GM18867 (cell line): ENCODE measurements around the gene EMCN.

Experiments
- ATAC-seq: cut with Tn5 transposase; IDR thresholded peaks from one replicate; pipeline ENCODE4 v1.9.1; 2021; ENCODE audit warnings: mild to moderate bottlenecking, moderate library complexity; ENCODE audit not compliant: unreplicated experiment

EMCN gene

GRCh38 chr4:100493756-100494155 is 24.1 kb downstream of the EMCN start:
- ATAC-seq, result no peak

GRCh38 chr4:100492129-100492528 is 25.7 kb downstream of the EMCN start:
- no peak for ATAC-seq

GRCh38 chr4:100489305-100489704 is 28.5 kb downstream of the EMCN start:
- ATAC-seq, result no peak

- no peak for ATAC-seq
These were observed 31.3 kb downstream of the EMCN start for GRCh38 chr4:100486496-100486895.

GRCh38 chr4:100483796-100484195 is 34.0 kb downstream of the EMCN start:
- no peak for ATAC-seq

- ATAC-seq, result no peak
These were observed 37.9 kb downstream of the EMCN start for GRCh38 chr4:100479971-100480370.

GRCh38 chr4:100469555-100469954 is 48.3 kb downstream of the EMCN start:
- ATAC-seq, result no peak

- ATAC-seq, result no peak
These were observed 51.3 kb downstream of the EMCN start for GRCh38 chr4:100466501-100466900.

- no peak for ATAC-seq
These were observed 55.8 kb downstream of the EMCN start for GRCh38 chr4:100461807-100462605.

- ATAC-seq, result no peak
These were observed 67.4 kb downstream of the EMCN start for GRCh38 chr4:100450449-100450848.

- ATAC-seq, result no peak
These were observed 86.4 kb downstream of the EMCN start for GRCh38 chr4:100431416-100431815.

GRCh38 chr4:100430451-100430850 is 87.4 kb downstream of the EMCN start:
- ATAC-seq, result no peak

GRCh38 chr4:100429616-100430015 is 88.2 kb downstream of the EMCN start:
- no peak for ATAC-seq

GRCh38 chr4:100428051-100428450 is 89.8 kb downstream of the EMCN start:
- no peak for ATAC-seq

- no peak for ATAC-seq
These were observed 93.4 kb downstream of the EMCN start for GRCh38 chr4:100424376-100424775.

GRCh38 chr4:100422894-100423293 is 94.9 kb downstream of the EMCN start:
- ATAC-seq, result no peak

- no peak for ATAC-seq
These were observed 96.4 kb downstream of the EMCN start for GRCh38 chr4:100421361-100421978.

GRCh38 chr4:100420571-100420970 is 97.3 kb downstream of the EMCN start:
- ATAC-seq, result no peak

GRCh38 chr4:100417565-100417964 is 100.3 kb downstream of the EMCN start:
- no peak for ATAC-seq

- ATAC-seq, result no peak
These were observed 103.6 kb downstream of the EMCN start for GRCh38 chr4:100414016-100414790.

- no peak for ATAC-seq
These were observed 126.0 kb downstream of the EMCN start for GRCh38 chr4:100391863-100392262.

GRCh38 chr4:100391086-100391485 is 126.7 kb downstream of the EMCN start:
- ATAC-seq, result no peak
